Measurements from ENCODE around the gene FAM117A.

DNA sequence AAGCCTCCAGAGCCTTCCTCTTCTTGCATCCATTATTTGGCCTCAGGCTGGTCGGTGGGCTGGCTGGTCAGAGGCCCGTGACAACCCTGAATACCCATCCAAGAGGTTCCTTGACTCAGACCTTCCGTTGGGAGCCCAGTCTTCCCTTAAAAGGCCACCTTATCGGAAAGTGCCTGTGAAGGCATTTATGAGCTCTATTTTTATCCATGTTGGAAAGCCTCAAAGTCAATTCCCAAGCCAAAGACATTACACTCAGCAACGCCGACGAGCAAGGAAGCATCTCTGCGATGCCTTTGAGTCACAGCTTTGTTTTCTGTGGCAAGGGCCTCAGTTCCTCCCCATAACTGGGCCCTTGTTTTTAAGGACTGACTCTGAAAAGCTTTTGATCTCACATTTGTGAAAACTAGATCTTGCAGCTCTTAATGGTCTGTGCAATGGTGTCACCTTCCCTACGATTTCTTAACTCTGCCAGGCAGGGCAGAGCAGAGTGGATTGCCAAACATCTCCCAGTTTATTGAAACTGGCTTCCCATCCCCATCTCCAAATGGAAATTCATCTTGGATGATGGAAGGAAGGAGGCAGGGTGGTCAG, 72.8 kb downstream of the FAM117A start:
- TF ChIP-seq YY1 (IDR thresholded peaks at IDR 0.05; ENCODE audit: low read depth): no peak
- no peak for TF ChIP-seq EP300 (IDR thresholded peaks at IDR 0.05; ENCODE audit: borderline replicate concordance)
- TF ChIP-seq, protein P1, sequence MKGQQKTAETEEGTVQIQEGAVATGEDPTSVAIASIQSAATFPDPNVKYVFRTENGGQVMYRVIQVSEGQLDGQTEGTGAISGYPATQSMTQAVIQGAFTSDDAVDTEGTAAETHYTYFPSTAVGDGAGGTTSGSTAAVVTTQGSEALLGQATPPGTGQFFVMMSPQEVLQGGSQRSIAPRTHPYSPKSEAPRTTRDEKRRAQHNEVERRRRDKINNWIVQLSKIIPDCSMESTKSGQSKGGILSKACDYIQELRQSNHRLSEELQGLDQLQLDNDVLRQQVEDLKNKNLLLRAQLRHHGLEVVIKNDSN (IDR thresholded peaks at IDR 0.05): no peak
- TF ChIP-seq, protein P2, sequence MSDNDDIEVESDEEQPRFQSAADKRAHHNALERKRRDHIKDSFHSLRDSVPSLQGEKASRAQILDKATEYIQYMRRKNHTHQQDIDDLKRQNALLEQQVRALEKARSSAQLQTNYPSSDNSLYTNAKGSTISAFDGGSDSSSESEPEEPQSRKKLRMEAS (IDR thresholded peaks at IDR 0.05): no peak
- TF ChIP-seq CEBPB (IDR thresholded peaks at IDR 0.05): no peak
- TF ChIP-seq EGR1 (IDR thresholded peaks at IDR 0.05): no peak
- no peak for TF ChIP-seq RAD21 (IDR thresholded peaks at IDR 0.05; ENCODE audit: low read depth)
